Fibroblast of lung (primary cell): Measurements from ENCODE around the gene TAL2.

ENCODE experiments used
- EZH2 ChIP-seq: IDR thresholded peaks from 2 replicates; pipeline ENCODE4 v1.5.1; 2012; ENCODE audit warnings: low read length, control low read depth, mild to moderate bottlenecking; ENCODE audit errors: missing control alignments
- TF ChIP-seq, protein P1 (sequence below), 2 donors: IDR thresholded peaks in 1 of 2; conservative IDR thresholded peaks in 1 of 2; 1 replicate in 1 of 2; 2 replicates in 1 of 2; pipeline ENCODE4 v1.5.1; 2011 to 2012; ENCODE audit warnings: low read length in 2 of 2, control low read depth in 1 of 2, inconsistent platforms in 1 of 2, low read depth in 1 of 2, mild to moderate bottlenecking in 1 of 2

DNA sequence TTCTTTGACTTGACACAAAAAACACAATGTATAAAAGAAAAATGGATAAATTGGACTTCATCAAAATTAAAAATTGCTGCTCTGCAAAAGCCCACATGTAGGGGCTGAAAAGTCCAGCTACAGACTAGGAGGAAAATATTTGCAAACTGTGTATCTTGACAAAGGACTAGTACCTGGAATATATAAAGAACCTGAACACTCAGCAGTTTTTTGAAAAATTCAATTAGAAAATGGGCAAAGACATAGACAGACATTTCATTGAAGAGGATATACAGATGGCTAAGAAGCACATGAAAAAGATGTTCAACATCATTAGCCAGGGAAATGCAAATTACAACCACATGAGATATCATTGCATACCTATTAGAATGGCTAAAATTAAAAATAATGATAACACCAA, 18.5 kb upstream of the TAL2 start:
- TF ChIP-seq, protein P1, sequence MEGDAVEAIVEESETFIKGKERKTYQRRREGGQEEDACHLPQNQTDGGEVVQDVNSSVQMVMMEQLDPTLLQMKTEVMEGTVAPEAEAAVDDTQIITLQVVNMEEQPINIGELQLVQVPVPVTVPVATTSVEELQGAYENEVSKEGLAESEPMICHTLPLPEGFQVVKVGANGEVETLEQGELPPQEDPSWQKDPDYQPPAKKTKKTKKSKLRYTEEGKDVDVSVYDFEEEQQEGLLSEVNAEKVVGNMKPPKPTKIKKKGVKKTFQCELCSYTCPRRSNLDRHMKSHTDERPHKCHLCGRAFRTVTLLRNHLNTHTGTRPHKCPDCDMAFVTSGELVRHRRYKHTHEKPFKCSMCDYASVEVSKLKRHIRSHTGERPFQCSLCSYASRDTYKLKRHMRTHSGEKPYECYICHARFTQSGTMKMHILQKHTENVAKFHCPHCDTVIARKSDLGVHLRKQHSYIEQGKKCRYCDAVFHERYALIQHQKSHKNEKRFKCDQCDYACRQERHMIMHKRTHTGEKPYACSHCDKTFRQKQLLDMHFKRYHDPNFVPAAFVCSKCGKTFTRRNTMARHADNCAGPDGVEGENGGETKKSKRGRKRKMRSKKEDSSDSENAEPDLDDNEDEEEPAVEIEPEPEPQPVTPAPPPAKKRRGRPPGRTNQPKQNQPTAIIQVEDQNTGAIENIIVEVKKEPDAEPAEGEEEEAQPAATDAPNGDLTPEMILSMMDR (conservative IDR thresholded peaks at IDR 0.05 in 1 of 2, IDR thresholded peaks at IDR 0.05 in 1 of 2; ENCODE audit: low read depth in 1 of 2, low read length in 2 of 2) = no peak
- TF ChIP-seq EZH2 = no peak
